GM12864 (cell line): ENCODE measurements around the gene SPATA17.

Experiments used
- DNase-seq: peaks from one replicate; pipeline ENCODE4 v3.0.0-alpha.2; 2011; ENCODE audit warnings: low read depth
- H3K4me3 ChIP-seq: 2 replicates; pipeline ENCODE4 v1.5.1; 2011; ENCODE audit warnings: mild to moderate bottlenecking, low read depth, low read length, control low read depth
- CTCF ChIP-seq: IDR thresholded peaks from 2 replicates; pipeline ENCODE4 v1.5.1; 2011; ENCODE audit warnings: low read depth, mild to moderate bottlenecking, moderate library complexity, low read length, control low read depth, inconsistent platforms; ENCODE audit errors: missing control alignments

SPATA17 gene

GRCh38 chr1:217839161-217839560 lies 208.0 kb downstream of the SPATA17 start:
- H3K4me3 ChIP-seq: no peak overlapping the region
- no peak for DNase-seq
- TF ChIP-seq CTCF: no peak

GRCh38 chr1:217846733-217847132 lies 215.6 kb downstream of the SPATA17 start:
- no peak for TF ChIP-seq CTCF
- no peak for DNase-seq
- H3K4me3 ChIP-seq: no peak overlapping the region

- H3K4me3 ChIP-seq: no peak overlapping the region
- DNase-seq: no peak
- no peak for TF ChIP-seq CTCF
Observed at GRCh38 chr1:217847643-217848042, 216.5 kb downstream of the SPATA17 start.

GRCh38 chr1:217856342-217857034 lies 225.3 kb downstream of the SPATA17 start:
- TF ChIP-seq CTCF: no peak
- no peak overlapping the region for H3K4me3 ChIP-seq
- no peak for DNase-seq

GRCh38 chr1:217857061-217857460 lies 225.9 kb downstream of the SPATA17 start:
- no peak for TF ChIP-seq CTCF
- H3K4me3 ChIP-seq: no peak overlapping the region
- DNase-seq: no peak

GRCh38 chr1:217861658-217862057 lies 230.5 kb downstream of the SPATA17 start:
- TF ChIP-seq CTCF: no peak
- H3K4me3 ChIP-seq: no peak overlapping the region
- DNase-seq: no peak

- DNase-seq: no peak
- H3K4me3 ChIP-seq: no peak overlapping the region
- TF ChIP-seq CTCF: no peak
Observed at GRCh38 chr1:217867446-217867995, 236.4 kb downstream of the SPATA17 start.
